Measurements from ENCODE around the gene EXOSC9. TPM values are rescaled to one million over a fixed set of nuclear protein-coding genes. Genes with fewer than 3 reads are reported as not detected.

The EXOSC9 gene
- total and polyA plus RNA-seq, 2 of the 8 experiments (the other 6 are each of a cell fraction or from before 2014, with no cell fraction given) = 33.2 to 54.9 TPM

DNA sequence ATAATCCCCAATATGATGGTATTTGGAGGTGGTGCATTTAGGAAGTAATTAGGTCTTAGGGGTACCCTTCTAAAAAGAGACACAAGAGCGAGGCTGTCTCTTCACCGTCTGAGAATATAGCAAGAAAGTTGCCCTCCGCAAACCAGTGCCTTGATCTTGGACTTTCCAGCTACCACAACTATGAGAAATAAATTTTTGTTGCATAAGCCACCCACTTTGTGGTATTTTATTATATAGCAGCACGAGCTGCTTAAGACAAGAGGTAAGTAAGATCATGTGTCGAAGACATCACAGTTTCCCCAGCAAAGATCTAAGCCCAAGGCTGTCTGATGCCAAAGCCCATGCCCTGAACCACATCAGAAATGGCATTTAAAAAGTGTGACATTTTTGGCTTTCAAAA, 9.6 kb upstream of the EXOSC9 start:
- Histone ChIP-seq H2BK5ac (ENCODE audit: low read depth, low read length) (no peak overlapping the region), H3K18ac (ENCODE audit: extremely low read depth, low read length) (no peak overlapping the region), H2BK12ac (ENCODE audit: low read depth, low read length) (no peak overlapping the region), H3K4ac (replicated peaks; ENCODE audit: insufficient read length, low read depth, low read length) (no peak overlapping the region), H3K27ac (ENCODE audit: low read depth, low read length) (no peak overlapping the region), H3K56ac (replicated peaks; ENCODE audit: insufficient read length, low read depth, low read length) (no peak overlapping the region), H3K4me3 (ENCODE audit: extremely low read depth in 1 of 4, insufficient read depth in 2 of 4, low read depth in 3 of 4, low read length in 4 of 4) (no peak overlapping the region), H2BK120ac (replicated peaks; ENCODE audit: low read depth, low read length) (no peak overlapping the region), H4K8ac (ENCODE audit: extremely low read depth, insufficient read depth, low read length) (no peak overlapping the region), H3K9me3 (ENCODE audit: insufficient read depth in 2 of 2, low read depth in 1 of 2, low read length in 1 of 2) (no peaks in the 10 kb centered on the region), H3K14ac (ENCODE audit: insufficient read length) (no peak overlapping the region), H2BK20ac (ENCODE audit: low read length) (no peak overlapping the region), H4K5ac (ENCODE audit: insufficient read length, low read depth, low read length) (no peak overlapping the region), H3K4me2 (ENCODE audit: insufficient read depth in 1 of 2, low read depth in 2 of 2, low read length in 2 of 2) (no peak overlapping the region), H3K36me3 (ENCODE audit: control insufficient read depth in 2 of 4, insufficient read depth in 4 of 4, low read length in 3 of 4) (no peaks in the 10 kb centered on the region), H3K9ac (replicated peaks in 1 of 4; ENCODE audit: extremely low read depth in 1 of 4, low read depth in 3 of 4, low read length in 3 of 4) (no peak overlapping the region), H2AK5ac (ENCODE audit: low read depth, low read length) (no peak overlapping the region), H4K20me1 (replicated peaks in 1 of 2; ENCODE audit: control insufficient read depth in 1 of 2, insufficient read depth in 2 of 2, low read length in 2 of 2) (no peaks in the 10 kb centered on the region), H3K23me2 (ENCODE audit: low read depth, low read length) (peaks cover 2% of the 10 kb centered on the region; the same call in 1 of the 2 replicates), H3K79me1 (ENCODE audit: low read depth, low read length) (no peaks in the 10 kb centered on the region), H3K79me2 (ENCODE audit: control insufficient read depth in 1 of 2, insufficient read depth in 2 of 2, low read length in 2 of 2) (no peaks in the 10 kb centered on the region), H3K23ac (ENCODE audit: insufficient read length) (no peak overlapping the region), H3K4me1 (replicated peaks in 1 of 4; ENCODE audit: control insufficient read depth in 3 of 4, insufficient read depth in 4 of 4, low read length in 3 of 4) (peaks cover 7 to 20% (median 12%) of the 10 kb centered on the region in 4 experiments), H4K91ac (replicated peaks; ENCODE audit: insufficient read length, low read length) (no peak overlapping the region), H2BK15ac (ENCODE audit: low read length) (no peak overlapping the region), H3K27me3 (replicated peaks in 1 of 4; ENCODE audit: control insufficient read depth in 3 of 4, extremely low read depth in 1 of 4, insufficient read depth in 3 of 4, low read length in 3 of 4) (peaks cover 0 to 1% (median 0%) of the 10 kb centered on the region in 4 experiments; a peak in 1 of 7 replicates), H2AFZ (ENCODE audit: low read length) (no peak overlapping the region)
- WGBS, 2 experiments (ENCODE audit: extremely low coverage in 1 of 2, insufficient coverage in 1 of 2, insufficient read length in 1 of 2, insufficient replicate concordance in 2 of 2, low coverage in 1 of 2, low lambda C conversion rate in 2 of 2, missing lambda C conversion rate in 1 of 2) = 89% methylated on average over 5 of the region's 5 CpGs; no CpG with 5 or more reads in 1 of the 2 experiments
- DNase-seq (ENCODE audit: low read depth in 1 of 2, low spot score in 2 of 2) (no peak), FAIRE-seq (no peak)
- ChIA-PET CTCF (ENCODE audit: partially characterized antibody) (interaction anchor here (0.6 to 2.4 kb wide), 3 partner anchors 17 to 20 kb away, joined by 3 to 9 read pairs (median 3); no protein-coding TSS in a partner anchor), POLR2A (ENCODE audit: partially characterized antibody) (interaction anchor here (1.0 to 1.8 kb wide), 3 partner anchors 10 to 26 kb away, joined by 4 to 5 read pairs (median 4); partner anchors contain the start of gene EXOSC9)
- TF ChIP-seq, protein P1, sequence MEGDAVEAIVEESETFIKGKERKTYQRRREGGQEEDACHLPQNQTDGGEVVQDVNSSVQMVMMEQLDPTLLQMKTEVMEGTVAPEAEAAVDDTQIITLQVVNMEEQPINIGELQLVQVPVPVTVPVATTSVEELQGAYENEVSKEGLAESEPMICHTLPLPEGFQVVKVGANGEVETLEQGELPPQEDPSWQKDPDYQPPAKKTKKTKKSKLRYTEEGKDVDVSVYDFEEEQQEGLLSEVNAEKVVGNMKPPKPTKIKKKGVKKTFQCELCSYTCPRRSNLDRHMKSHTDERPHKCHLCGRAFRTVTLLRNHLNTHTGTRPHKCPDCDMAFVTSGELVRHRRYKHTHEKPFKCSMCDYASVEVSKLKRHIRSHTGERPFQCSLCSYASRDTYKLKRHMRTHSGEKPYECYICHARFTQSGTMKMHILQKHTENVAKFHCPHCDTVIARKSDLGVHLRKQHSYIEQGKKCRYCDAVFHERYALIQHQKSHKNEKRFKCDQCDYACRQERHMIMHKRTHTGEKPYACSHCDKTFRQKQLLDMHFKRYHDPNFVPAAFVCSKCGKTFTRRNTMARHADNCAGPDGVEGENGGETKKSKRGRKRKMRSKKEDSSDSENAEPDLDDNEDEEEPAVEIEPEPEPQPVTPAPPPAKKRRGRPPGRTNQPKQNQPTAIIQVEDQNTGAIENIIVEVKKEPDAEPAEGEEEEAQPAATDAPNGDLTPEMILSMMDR (IDR thresholded peaks at IDR 0.05; ENCODE audit: control extremely low read depth in 1 of 3, insufficient read depth in 1 of 3, low read depth in 1 of 3, low read length in 3 of 3) = no peak
- no peak for TF ChIP-seq MAFK (IDR thresholded peaks at IDR 0.05; ENCODE audit: low read depth, low read length)
- TF ChIP-seq SIRT6 (IDR thresholded peaks at IDR 0.05; ENCODE audit: low read length) = no peak
- TF ChIP-seq BACH1 (IDR thresholded peaks at IDR 0.05; ENCODE audit: low read length) = no peak
- no peak for TF ChIP-seq CTBP2 (IDR thresholded peaks at IDR 0.05; ENCODE audit: borderline replicate concordance, insufficient read depth, insufficient read length, low read length)
- TF ChIP-seq, protein P2, sequence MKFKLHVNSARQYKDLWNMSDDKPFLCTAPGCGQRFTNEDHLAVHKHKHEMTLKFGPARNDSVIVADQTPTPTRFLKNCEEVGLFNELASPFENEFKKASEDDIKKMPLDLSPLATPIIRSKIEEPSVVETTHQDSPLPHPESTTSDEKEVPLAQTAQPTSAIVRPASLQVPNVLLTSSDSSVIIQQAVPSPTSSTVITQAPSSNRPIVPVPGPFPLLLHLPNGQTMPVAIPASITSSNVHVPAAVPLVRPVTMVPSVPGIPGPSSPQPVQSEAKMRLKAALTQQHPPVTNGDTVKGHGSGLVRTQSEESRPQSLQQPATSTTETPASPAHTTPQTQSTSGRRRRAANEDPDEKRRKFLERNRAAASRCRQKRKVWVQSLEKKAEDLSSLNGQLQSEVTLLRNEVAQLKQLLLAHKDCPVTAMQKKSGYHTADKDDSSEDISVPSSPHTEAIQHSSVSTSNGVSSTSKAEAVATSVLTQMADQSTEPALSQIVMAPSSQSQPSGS (IDR thresholded peaks at IDR 0.05; ENCODE audit: low read length) = no peak
- TF ChIP-seq RNF2 (IDR thresholded peaks at IDR 0.05; ENCODE audit: borderline replicate concordance, low read depth, low read length, missing control alignments, poor library complexity, severe bottlenecking) = no peak
- no peak for TF ChIP-seq RFX5 (IDR thresholded peaks at IDR 0.05; ENCODE audit: borderline replicate concordance, low read depth, low read length)
- no peak for TF ChIP-seq CHD2 (IDR thresholded peaks at IDR 0.05; ENCODE audit: low read length)

All from H1 (cell line).